ENCODE data around the gene RBM17. TPM values are rescaled to one million over a fixed set of nuclear protein-coding genes. Genes with fewer than 3 reads are reported as not detected.

Gene RBM17
- total and polyA plus RNA-seq, 2 of the 13 experiments (the other 11 are each of a cell fraction or from before 2014, with no cell fraction given), result 30.7 to 77.5 TPM

DNA sequence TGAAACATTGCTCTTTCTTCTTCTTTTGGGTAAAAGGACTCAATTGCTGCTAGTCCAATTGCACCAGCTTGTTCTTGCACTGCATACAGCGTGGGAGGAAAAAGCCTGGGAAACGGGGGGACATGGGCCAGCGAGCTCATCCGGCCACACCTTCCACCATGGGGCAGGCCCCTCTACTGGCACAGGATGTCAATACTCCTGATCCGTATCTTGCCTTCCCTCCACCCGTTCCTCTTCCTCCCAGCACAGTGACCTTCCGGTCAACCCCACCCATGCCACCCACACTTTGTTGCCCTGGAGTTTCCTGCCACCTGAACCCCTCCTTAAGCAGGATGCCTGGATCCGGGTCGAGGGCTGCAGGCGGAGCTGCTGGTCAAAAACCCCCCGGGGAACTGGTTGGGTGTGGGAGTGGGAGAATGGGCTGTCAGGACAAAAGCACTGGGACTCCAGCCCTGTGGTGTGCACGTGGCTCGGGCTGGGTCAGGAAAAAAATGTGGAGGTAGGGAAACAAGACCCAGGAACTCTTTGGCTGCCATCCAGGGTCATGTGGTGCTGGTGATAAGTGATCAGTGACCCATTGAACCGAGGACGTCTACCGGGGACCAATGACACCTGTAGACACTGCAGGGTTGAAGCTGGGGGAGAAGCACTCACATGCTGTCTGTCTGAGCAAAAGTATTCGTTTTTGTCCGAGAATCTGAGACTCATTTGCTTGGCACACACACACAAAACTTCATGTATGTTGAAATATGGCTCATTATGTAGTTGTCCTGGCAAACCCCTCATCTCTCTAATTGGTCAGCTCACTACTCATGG, 34.8 kb upstream of the RBM17 start (continued):
- TF ChIP-seq, protein P1, sequence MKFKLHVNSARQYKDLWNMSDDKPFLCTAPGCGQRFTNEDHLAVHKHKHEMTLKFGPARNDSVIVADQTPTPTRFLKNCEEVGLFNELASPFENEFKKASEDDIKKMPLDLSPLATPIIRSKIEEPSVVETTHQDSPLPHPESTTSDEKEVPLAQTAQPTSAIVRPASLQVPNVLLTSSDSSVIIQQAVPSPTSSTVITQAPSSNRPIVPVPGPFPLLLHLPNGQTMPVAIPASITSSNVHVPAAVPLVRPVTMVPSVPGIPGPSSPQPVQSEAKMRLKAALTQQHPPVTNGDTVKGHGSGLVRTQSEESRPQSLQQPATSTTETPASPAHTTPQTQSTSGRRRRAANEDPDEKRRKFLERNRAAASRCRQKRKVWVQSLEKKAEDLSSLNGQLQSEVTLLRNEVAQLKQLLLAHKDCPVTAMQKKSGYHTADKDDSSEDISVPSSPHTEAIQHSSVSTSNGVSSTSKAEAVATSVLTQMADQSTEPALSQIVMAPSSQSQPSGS (CRISPR knock-in tag; IDR thresholded peaks at IDR 0.05), result no peak
- TF ChIP-seq KAT2B (IDR thresholded peaks at IDR 0.05; ENCODE audit: borderline replicate concordance, low read depth, low read length) (no peak), ZNF775 (CRISPR knock-in tag; IDR thresholded peaks at IDR 0.05; ENCODE audit: borderline replicate concordance) (no peak), MEIS1 (CRISPR knock-in tag; IDR thresholded peaks at IDR 0.05; ENCODE audit: borderline replicate concordance) (no peak), SMARCC2 (IDR thresholded peaks at IDR 0.05) (no peak), ZNF678 (CRISPR knock-in tag; IDR thresholded peaks at IDR 0.05) (no peak), KLF16 (CRISPR knock-in tag; IDR thresholded peaks at IDR 0.05) (0 out of 4 replicates have a peak, but pooled peaks of 1 of the 2 experiments have one; percentile 27), ZNF468 (CRISPR knock-in tag; IDR thresholded peaks at IDR 0.05) (no peak), CBX5 (CRISPR knock-in tag; IDR thresholded peaks at IDR 0.05; ENCODE audit: borderline replicate concordance) (no peak), CCAR2 (optimal IDR thresholded peaks at IDR 0.05; ENCODE audit: low read depth, low read length) (no peak), ZNF556 (CRISPR knock-in tag; IDR thresholded peaks at IDR 0.05; ENCODE audit: borderline replicate concordance) (0 out of 2 replicates have a peak, but pooled peaks have one; percentile 30), PHB2 (IDR thresholded peaks at IDR 0.05; ENCODE audit: partially characterized antibody) (no peak), CENPX (CRISPR knock-in tag; IDR thresholded peaks at IDR 0.05) (no peak), ZNF235 (CRISPR knock-in tag; IDR thresholded peaks at IDR 0.05; ENCODE audit: borderline replicate concordance) (no peak), DNMT1 (CRISPR knock-in tag; IDR thresholded peaks at IDR 0.05) (no peak), ZNF326 (CRISPR knock-in tag; IDR thresholded peaks at IDR 0.05; ENCODE audit: borderline replicate concordance) (no peak)
- TF ChIP-seq, protein P2, sequence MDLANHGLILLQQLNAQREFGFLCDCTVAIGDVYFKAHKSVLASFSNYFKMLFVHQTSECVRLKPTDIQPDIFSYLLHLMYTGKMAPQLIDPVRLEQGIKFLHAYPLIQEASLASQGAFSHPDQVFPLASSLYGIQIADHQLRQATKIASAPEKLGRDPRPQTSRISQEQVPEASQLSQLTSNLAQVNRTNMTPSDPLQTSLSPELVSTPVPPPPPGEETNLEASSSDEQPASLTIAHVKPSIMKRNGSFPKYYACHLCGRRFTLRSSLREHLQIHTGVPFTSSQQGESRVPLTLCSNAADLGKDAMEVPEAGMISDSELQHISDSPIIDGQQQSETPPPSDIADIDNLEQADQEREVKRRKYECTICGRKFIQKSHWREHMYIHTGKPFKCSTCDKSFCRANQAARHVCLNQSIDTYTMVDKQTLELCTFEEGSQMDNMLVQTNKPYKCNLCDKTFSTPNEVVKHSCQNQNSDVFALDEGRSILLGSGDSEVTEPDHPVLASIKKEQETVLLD (CRISPR knock-in tag; IDR thresholded peaks at IDR 0.05; ENCODE audit: low read depth), result no peak
- TF ChIP-seq, protein P3, sequence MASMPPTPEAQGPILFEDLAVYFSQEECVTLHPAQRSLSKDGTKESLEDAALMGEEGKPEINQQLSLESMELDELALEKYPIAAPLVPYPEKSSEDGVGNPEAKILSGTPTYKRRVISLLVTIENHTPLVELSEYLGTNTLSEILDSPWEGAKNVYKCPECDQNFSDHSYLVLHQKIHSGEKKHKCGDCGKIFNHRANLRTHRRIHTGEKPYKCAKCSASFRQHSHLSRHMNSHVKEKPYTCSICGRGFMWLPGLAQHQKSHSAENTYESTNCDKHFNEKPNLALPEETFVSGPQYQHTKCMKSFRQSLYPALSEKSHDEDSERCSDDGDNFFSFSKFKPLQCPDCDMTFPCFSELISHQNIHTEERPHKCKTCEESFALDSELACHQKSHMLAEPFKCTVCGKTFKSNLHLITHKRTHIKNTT (CRISPR knock-in tag; IDR thresholded peaks at IDR 0.05), result no peak
- TF ChIP-seq, protein P4, sequence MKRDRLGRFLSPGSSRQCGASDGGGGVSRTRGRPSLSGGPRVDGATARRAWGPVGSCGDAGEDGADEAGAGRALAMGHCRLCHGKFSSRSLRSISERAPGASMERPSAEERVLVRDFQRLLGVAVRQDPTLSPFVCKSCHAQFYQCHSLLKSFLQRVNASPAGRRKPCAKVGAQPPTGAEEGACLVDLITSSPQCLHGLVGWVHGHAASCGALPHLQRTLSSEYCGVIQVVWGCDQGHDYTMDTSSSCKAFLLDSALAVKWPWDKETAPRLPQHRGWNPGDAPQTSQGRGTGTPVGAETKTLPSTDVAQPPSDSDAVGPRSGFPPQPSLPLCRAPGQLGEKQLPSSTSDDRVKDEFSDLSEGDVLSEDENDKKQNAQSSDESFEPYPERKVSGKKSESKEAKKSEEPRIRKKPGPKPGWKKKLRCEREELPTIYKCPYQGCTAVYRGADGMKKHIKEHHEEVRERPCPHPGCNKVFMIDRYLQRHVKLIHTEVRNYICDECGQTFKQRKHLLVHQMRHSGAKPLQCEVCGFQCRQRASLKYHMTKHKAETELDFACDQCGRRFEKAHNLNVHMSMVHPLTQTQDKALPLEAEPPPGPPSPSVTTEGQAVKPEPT (CRISPR knock-in tag; IDR thresholded peaks at IDR 0.05; ENCODE audit: low read depth), result no peak

All from HepG2 (cell line).